ENCODE measurements around the gene CD40.

CD40 gene

GRCh38 chr20:46113113-46113470 is 5.0 kb upstream of the CD40 start:
- TF ChIP-seq, protein P1, sequence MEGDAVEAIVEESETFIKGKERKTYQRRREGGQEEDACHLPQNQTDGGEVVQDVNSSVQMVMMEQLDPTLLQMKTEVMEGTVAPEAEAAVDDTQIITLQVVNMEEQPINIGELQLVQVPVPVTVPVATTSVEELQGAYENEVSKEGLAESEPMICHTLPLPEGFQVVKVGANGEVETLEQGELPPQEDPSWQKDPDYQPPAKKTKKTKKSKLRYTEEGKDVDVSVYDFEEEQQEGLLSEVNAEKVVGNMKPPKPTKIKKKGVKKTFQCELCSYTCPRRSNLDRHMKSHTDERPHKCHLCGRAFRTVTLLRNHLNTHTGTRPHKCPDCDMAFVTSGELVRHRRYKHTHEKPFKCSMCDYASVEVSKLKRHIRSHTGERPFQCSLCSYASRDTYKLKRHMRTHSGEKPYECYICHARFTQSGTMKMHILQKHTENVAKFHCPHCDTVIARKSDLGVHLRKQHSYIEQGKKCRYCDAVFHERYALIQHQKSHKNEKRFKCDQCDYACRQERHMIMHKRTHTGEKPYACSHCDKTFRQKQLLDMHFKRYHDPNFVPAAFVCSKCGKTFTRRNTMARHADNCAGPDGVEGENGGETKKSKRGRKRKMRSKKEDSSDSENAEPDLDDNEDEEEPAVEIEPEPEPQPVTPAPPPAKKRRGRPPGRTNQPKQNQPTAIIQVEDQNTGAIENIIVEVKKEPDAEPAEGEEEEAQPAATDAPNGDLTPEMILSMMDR (IDR thresholded peaks at IDR 0.05; ENCODE audit: insufficient read depth, low read depth, low read length, missing control alignments): no peak
- no peak for DNase-seq (ENCODE audit: low read depth)
- no peak overlapping the region for H3K4me3 ChIP-seq (ENCODE audit: low read length)

GRCh38 chr20:46114449-46114848 is 3.7 kb upstream of the CD40 start:
- TF ChIP-seq, protein P1 (IDR thresholded peaks at IDR 0.05; ENCODE audit: insufficient read depth, low read depth, low read length, missing control alignments): no peak
- H3K4me3 ChIP-seq (ENCODE audit: low read length): no peak overlapping the region
- no peak for DNase-seq (ENCODE audit: low read depth)

- no peak for DNase-seq (ENCODE audit: low read depth)
- TF ChIP-seq, protein P1 (IDR thresholded peaks at IDR 0.05; ENCODE audit: insufficient read depth, low read depth, low read length, missing control alignments): no peak
- H3K4me3 ChIP-seq (ENCODE audit: low read length): peak overlapping the region; percentile 51
These were observed 437 bp downstream of the CD40 start for GRCh38 chr20:46118481-46119020.

DNA sequence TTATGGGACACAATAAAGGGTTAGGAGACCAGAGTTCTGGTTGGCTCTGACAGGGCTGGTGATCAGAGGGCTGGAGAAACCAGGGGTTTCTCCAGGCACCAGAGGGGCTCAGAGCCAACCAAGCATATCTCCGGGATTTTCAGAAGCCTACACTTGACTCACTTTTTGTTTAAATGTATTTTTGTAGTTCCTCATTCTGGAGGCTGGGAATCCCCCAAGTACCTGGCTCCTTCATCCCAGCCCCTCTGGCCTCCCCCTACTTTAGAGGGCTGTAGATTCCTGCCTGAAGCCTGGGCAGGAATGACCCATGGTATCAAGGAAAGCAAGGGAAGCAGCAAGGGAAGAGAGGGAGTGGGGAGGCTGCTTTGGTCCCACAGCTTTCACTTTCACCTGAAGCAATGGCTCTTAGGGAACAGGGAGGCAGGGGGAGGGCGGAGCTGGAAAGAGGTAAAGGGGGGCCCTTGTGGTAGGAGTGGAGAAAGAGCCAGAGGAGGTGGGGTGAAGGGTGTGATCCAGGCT is 973 bp downstream of the CD40 start:
- TF ChIP-seq, protein P1 (IDR thresholded peaks at IDR 0.05; ENCODE audit: insufficient read depth, low read depth, low read length, missing control alignments): no peak
- H3K4me3 ChIP-seq (ENCODE audit: low read length): no peak overlapping the region
- DNase-seq (ENCODE audit: low read depth): no peak

- TF ChIP-seq, protein P1 (IDR thresholded peaks at IDR 0.05; ENCODE audit: insufficient read depth, low read depth, low read length, missing control alignments): no peak
- H3K4me3 ChIP-seq (ENCODE audit: low read length): no peak overlapping the region
- no peak for DNase-seq (ENCODE audit: low read depth)
These were observed 1.4 kb downstream of the CD40 start for GRCh38 chr20:46119547-46119946.

DNA sequence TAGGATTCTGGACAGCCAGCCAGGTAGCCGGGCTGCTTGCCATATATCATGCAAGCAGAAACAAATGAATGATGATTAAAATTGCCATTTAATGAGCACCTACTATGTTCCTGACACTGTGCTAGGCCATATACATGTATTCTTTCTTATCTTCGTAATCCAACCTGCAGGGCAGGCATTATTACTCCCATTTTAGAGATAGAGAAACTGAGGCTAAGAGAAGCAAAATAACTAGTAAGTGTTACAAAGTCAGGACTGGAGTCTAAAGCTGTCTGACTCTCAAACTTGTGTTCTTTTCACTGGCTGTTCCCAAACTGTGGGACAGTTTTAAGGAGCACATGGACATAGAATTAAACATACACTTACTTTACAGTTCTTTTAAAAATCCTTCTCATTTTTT is 2.0 kb downstream of the CD40 start:
- DNase-seq (ENCODE audit: low read depth): no peak
- H3K4me3 ChIP-seq (ENCODE audit: low read length): no peak overlapping the region
- TF ChIP-seq, protein P1 (IDR thresholded peaks at IDR 0.05; ENCODE audit: insufficient read depth, low read depth, low read length, missing control alignments): no peak

Data from epithelial cell of esophagus (primary cell).